DMS79 (cell line): ENCODE data around the gene PDGFD.

Experiments used
- DNase-seq: peaks from one replicate; lab custom pipeline; 2025; lab: John Stamatoyannopoulos, UW

PDGFD gene

GRCh38 chr11:103958475-103959215, 205.3 kb downstream of the PDGFD start:
- DNase-seq, result no peak

GRCh38 chr11:103953797-103954486, 210.0 kb downstream of the PDGFD start:
- no peak for DNase-seq

- no peak for DNase-seq
These were observed 214.2 kb downstream of the PDGFD start for GRCh38 chr11:103949781-103950180.

GRCh38 chr11:103948187-103948763, 215.7 kb downstream of the PDGFD start:
- DNase-seq, result no peak

- DNase-seq, result no peak
These were observed 216.4 kb downstream of the PDGFD start for GRCh38 chr11:103947546-103947919.

- DNase-seq, result no peak
These were observed 217.0 kb downstream of the PDGFD start for GRCh38 chr11:103946793-103947545.

GRCh38 chr11:103944251-103944940, 219.6 kb downstream of the PDGFD start:
- no peak for DNase-seq

- DNase-seq, result no peak
These were observed 221.3 kb downstream of the PDGFD start for GRCh38 chr11:103942646-103943045.

GRCh38 chr11:103940551-103940950, 223.4 kb downstream of the PDGFD start:
- DNase-seq, result no peak

GRCh38 chr11:103939694-103940093, 224.3 kb downstream of the PDGFD start:
- DNase-seq, result no peak

- no peak for DNase-seq
These were observed 227.9 kb downstream of the PDGFD start for GRCh38 chr11:103936059-103936458.

GRCh38 chr11:103935219-103935618, 228.7 kb downstream of the PDGFD start:
- DNase-seq, result no peak

- DNase-seq, result no peak
These were observed 234.6 kb downstream of the PDGFD start for GRCh38 chr11:103929170-103929903.

- DNase-seq, result no peak
These were observed 235.2 kb downstream of the PDGFD start for GRCh38 chr11:103928802-103929161.

- DNase-seq, result no peak
These were observed 235.7 kb downstream of the PDGFD start for GRCh38 chr11:103928040-103928801.

GRCh38 chr11:103927535-103927934, 236.4 kb downstream of the PDGFD start:
- DNase-seq, result no peak

GRCh38 chr11:103926990-103927389, 237.0 kb downstream of the PDGFD start:
- no peak for DNase-seq

GRCh38 chr11:103924166-103925013, 239.6 kb downstream of the PDGFD start:
- DNase-seq, result no peak

- no peak for DNase-seq
These were observed 240.5 kb downstream of the PDGFD start for GRCh38 chr11:103923451-103923931.
